ENCODE results near the gene SPTBN1.
A peak's percentile ranks its signal among the peaks of the same experiment; 100 is the strongest.

Gene SPTBN1

GRCh38 chr2:54593249-54593648, 137.1 kb downstream of the SPTBN1 start:
- H3K4me1 Mint-ChIP-seq: peaks cover 63% of the 10 kb centered on the region
- H3K27ac Mint-ChIP-seq: no peak overlapping the region
- H3K4me3 Mint-ChIP-seq: no peak overlapping the region
- H3K9me3 Mint-ChIP-seq: no peaks in the 10 kb centered on the region
- H3K36me3 Mint-ChIP-seq: no peaks in the 10 kb centered on the region
- ATAC-seq (no peak), DNase-seq (ENCODE audit: low spot score in 2 of 2) (no peak)

- H3K9me3 Mint-ChIP-seq: no peaks in the 10 kb centered on the region
- ATAC-seq (no peak), DNase-seq (ENCODE audit: low spot score in 2 of 2) (no peak)
- H3K4me1 Mint-ChIP-seq: peaks cover 67% of the 10 kb centered on the region
- no peak overlapping the region for H3K4me3 Mint-ChIP-seq
- no peaks in the 10 kb centered on the region for H3K36me3 Mint-ChIP-seq
- no peak overlapping the region for H3K27ac Mint-ChIP-seq
These were observed 137.9 kb downstream of the SPTBN1 start for GRCh38 chr2:54594048-54594447.

GRCh38 chr2:54595161-54595803, 139.2 kb downstream of the SPTBN1 start:
- no peak overlapping the region for H3K4me3 Mint-ChIP-seq
- DNase-seq (ENCODE audit: low spot score in 2 of 2): no peak
- H3K4me1 Mint-ChIP-seq: peaks cover 65% of the 10 kb centered on the region
- H3K36me3 Mint-ChIP-seq: no peaks in the 10 kb centered on the region
- no peaks in the 10 kb centered on the region for H3K9me3 Mint-ChIP-seq
- peak overlapping the region; percentile 99 for H3K27ac Mint-ChIP-seq
- ATAC-seq: no peak

GRCh38 chr2:54595999-54596902, 140.1 kb downstream of the SPTBN1 start:
- peak overlapping the region; percentile 79 for H3K4me3 Mint-ChIP-seq
- ATAC-seq (peak; percentile 45), DNase-seq (ENCODE audit: low spot score in 2 of 2) (no peak)
- H3K4me1 Mint-ChIP-seq: peaks cover 56% of the 10 kb centered on the region
- H3K9me3 Mint-ChIP-seq: no peaks in the 10 kb centered on the region
- H3K27ac Mint-ChIP-seq: peak overlapping the region; percentile 99
- H3K36me3 Mint-ChIP-seq: no peaks in the 10 kb centered on the region

- no peaks in the 10 kb centered on the region for H3K9me3 Mint-ChIP-seq
- H3K27ac Mint-ChIP-seq: peak overlapping the region; percentile 99
- H3K4me3 Mint-ChIP-seq: peak overlapping the region; percentile 79
- DNase-seq (ENCODE audit: low spot score in 2 of 2): peak in 1 of 2 donors; percentile 60
- peak; percentile 82 for ATAC-seq
- peaks cover 61% of the 10 kb centered on the region for H3K4me1 Mint-ChIP-seq
- no peaks in the 10 kb centered on the region for H3K36me3 Mint-ChIP-seq
These were observed 141.2 kb downstream of the SPTBN1 start for GRCh38 chr2:54597153-54597848.

GRCh38 chr2:54598347-54599325, 142.5 kb downstream of the SPTBN1 start:
- ATAC-seq (no peak), DNase-seq (ENCODE audit: low spot score in 2 of 2) (no peak)
- Mint-ChIP-seq H3K4me1 (peaks cover 61% of the 10 kb centered on the region), H3K4me3 (no peak overlapping the region), H3K27ac (peak overlapping the region; percentile 99), H3K36me3 (no peaks in the 10 kb centered on the region), H3K9me3 (no peaks in the 10 kb centered on the region)

- H3K4me3 Mint-ChIP-seq: no peak overlapping the region
- H3K4me1 Mint-ChIP-seq: peaks cover 67% of the 10 kb centered on the region
- no peak overlapping the region for H3K27ac Mint-ChIP-seq
- H3K36me3 Mint-ChIP-seq: no peaks in the 10 kb centered on the region
- H3K9me3 Mint-ChIP-seq: no peaks in the 10 kb centered on the region
- ATAC-seq (no peak), DNase-seq (ENCODE audit: low spot score in 2 of 2) (no peak)
These were observed 143.2 kb downstream of the SPTBN1 start for GRCh38 chr2:54599326-54599710.

GRCh38 chr2:54599914-54600313, 143.8 kb downstream of the SPTBN1 start:
- DNase-seq (ENCODE audit: low spot score in 2 of 2) (no peak), ATAC-seq (no peak)
- Mint-ChIP-seq H3K9me3 (no peaks in the 10 kb centered on the region), H3K4me1 (peaks cover 72% of the 10 kb centered on the region), H3K36me3 (no peaks in the 10 kb centered on the region), H3K4me3 (no peak overlapping the region), H3K27ac (no peak overlapping the region)

- DNase-seq (ENCODE audit: low spot score in 2 of 2): no peak
These were observed 145.2 kb downstream of the SPTBN1 start for GRCh38 chr2:54601339-54601738.

GRCh38 chr2:54602736-54603322, 146.7 kb downstream of the SPTBN1 start:
- ATAC-seq (peak; percentile 44), DNase-seq (ENCODE audit: low spot score in 2 of 2) (no peak)
- H3K4me3 Mint-ChIP-seq: no peak overlapping the region
- no peaks in the 10 kb centered on the region for H3K36me3 Mint-ChIP-seq
- H3K9me3 Mint-ChIP-seq: no peaks in the 10 kb centered on the region
- H3K27ac Mint-ChIP-seq: peak overlapping the region; percentile 61
- H3K4me1 Mint-ChIP-seq: peaks cover 63% of the 10 kb centered on the region

More at GRCh38 chr2:54601339-54601738, 145.2 kb downstream of the SPTBN1 start:
- Mint-ChIP-seq H3K27ac (no peak overlapping the region), H3K9me3 (no peaks in the 10 kb centered on the region), H3K4me3 (no peak overlapping the region), H3K36me3 (no peaks in the 10 kb centered on the region), H3K4me1 (peaks cover 75% of the 10 kb centered on the region)
- ATAC-seq: no peak

GRCh38 chr2:54603357-54603756, 147.2 kb downstream of the SPTBN1 start:
- DNase-seq (ENCODE audit: low spot score in 2 of 2): no peak
- peak overlapping the region; percentile 61 for H3K27ac Mint-ChIP-seq
- no peaks in the 10 kb centered on the region for H3K9me3 Mint-ChIP-seq
- no peaks in the 10 kb centered on the region for H3K36me3 Mint-ChIP-seq
- peaks cover 63% of the 10 kb centered on the region for H3K4me1 Mint-ChIP-seq
- ATAC-seq: no peak
- H3K4me3 Mint-ChIP-seq: no peak overlapping the region

- DNase-seq (ENCODE audit: low spot score in 2 of 2) (no peak), ATAC-seq (no peak)
- Mint-ChIP-seq H3K27ac (peak overlapping the region; percentile 61), H3K36me3 (no peaks in the 10 kb centered on the region), H3K4me1 (peaks cover 61% of the 10 kb centered on the region), H3K4me3 (no peak overlapping the region), H3K9me3 (no peaks in the 10 kb centered on the region)
These were observed 147.7 kb downstream of the SPTBN1 start for GRCh38 chr2:54603796-54604195.

GRCh38 chr2:54604871-54605270, 148.7 kb downstream of the SPTBN1 start:
- ATAC-seq (no peak), DNase-seq (ENCODE audit: low spot score in 2 of 2) (no peak)
- H3K4me1 Mint-ChIP-seq: peaks cover 67% of the 10 kb centered on the region
- no peaks in the 10 kb centered on the region for H3K9me3 Mint-ChIP-seq
- H3K4me3 Mint-ChIP-seq: no peak overlapping the region
- H3K27ac Mint-ChIP-seq: peak overlapping the region; percentile 61
- no peaks in the 10 kb centered on the region for H3K36me3 Mint-ChIP-seq

GRCh38 chr2:54605836-54606235, 149.7 kb downstream of the SPTBN1 start:
- ATAC-seq (no peak), DNase-seq (ENCODE audit: low spot score in 2 of 2) (no peak)
- H3K36me3 Mint-ChIP-seq: no peaks in the 10 kb centered on the region
- H3K4me3 Mint-ChIP-seq: no peak overlapping the region
- H3K9me3 Mint-ChIP-seq: no peaks in the 10 kb centered on the region
- peaks cover 77% of the 10 kb centered on the region for H3K4me1 Mint-ChIP-seq
- H3K27ac Mint-ChIP-seq: peak overlapping the region; percentile 52

Data from stimulated activated effector memory CD8-positive, alpha-beta T cell treated with anti-CD3 and anti-CD28 coated beads, Interleukin-12 subunit alpha, Interleukin-12 subunit beta, amount 100 ng/mL, for 72 hours (primary cell).